Heart right ventricle (tissue), 16 donors: ENCODE results near the gene TCF4. TPM values are rescaled to one million over a fixed set of nuclear protein-coding genes. Genes with fewer than 3 reads are reported as not detected.

Experiments used
- ATAC-seq, 8 donors: fragments of 200-7000 bp; cut with Tn5 transposase; one replicate each; pipeline ENCODE4 v1.9.1; 2020; ENCODE audit warnings: mild to moderate bottlenecking in 8 of 8, moderate library complexity in 8 of 8, moderate number of reproducible peaks in 1 of 8
- DNase-seq, 2 donors: peaks; one replicate each; pipeline ENCODE4 v3.0.0-alpha.2; 2020
- H3K27ac ChIP-seq, 10 donors: fragments of 200-600 bp; sonication (generic) in 2 of 10; one replicate each; pipeline versions ENCODE4 v1.5.0 to v1.8.0; 2020 to 2022; ENCODE audit warnings: mild to moderate bottlenecking in 3 of 10
- H3K27me3 ChIP-seq, 7 donors: fragments of 200-600 bp; one replicate each; pipeline ENCODE4 v1.8.0; 2021 to 2022; ENCODE audit warnings: mild to moderate bottlenecking in 2 of 7
- H3K36me3 ChIP-seq, 9 donors: fragments of 200-600 bp; sonication (generic) in 1 of 9; one replicate each; pipeline versions ENCODE4 v1.5.0 to v1.8.0; 2020 to 2022; ENCODE audit warnings: mild to moderate bottlenecking in 2 of 9
- H3K4me1 ChIP-seq, 9 donors: fragments of 200-600 bp; sonication (generic) in 1 of 9; one replicate each; pipeline versions ENCODE4 v1.5.0 to v1.8.0; 2020 to 2022; ENCODE audit warnings: mild to moderate bottlenecking in 4 of 9
- H3K4me3 ChIP-seq, 10 donors: fragments of 200-600 bp; sonication (generic) in 2 of 10; one replicate each; pipeline versions ENCODE4 v1.5.0 to v1.8.0; 2020 to 2022; ENCODE audit warnings: mild to moderate bottlenecking in 7 of 10, moderate library complexity in 2 of 10
- H3K9me3 ChIP-seq, 11 donors: fragments of 200-600 bp in 10 of 11; sonication (generic) in 2 of 11; one replicate each; pipeline versions ENCODE4 v1.5.0 to v1.8.0; 2013 to 2022; ENCODE audit warnings: mild to moderate bottlenecking in 2 of 11, control low read depth in 1 of 11, moderate library complexity in 1 of 11
- WGBS, 2 donors: extraction: QIAGEN DNeasy Blood & Tissue Kit; methylation state at CpG; one replicate each; pipeline ENCODE4 v1.1.7; 2013; ENCODE audit warnings: inconsistent platforms in 1 of 2; 5-methylcytosine and 5-hydroxymethylcytosine counted together
- intact Hi-C, 10 donors: fragments of 100-400 bp; cut with DNase I; formaldehyde crosslinking; loops; one replicate each; pipeline versions ENCODE4 v1.11.1 to v1.14.2; 2022
- polyA plus RNA-seq, 2 donors: library from polyadenylated mRNA; stranded (reverse); fragments of 200-250 nt; gene quantifications; one replicate each; pipeline ENCODE4 v1.2.3, GENCODE V29; 2013
- total RNA-seq, 10 donors: library from RNA; stranded (reverse); fragmentation: NEBNext Ultra II Directional in 3 of 10; extraction: Animal tissue kit (Norgen Biotek cat#: 25700) in 3 of 10; gene quantifications; one replicate each; pipeline versions ENCODE4 v1.2.1 to v1.2.4, GENCODE V29; 2021 to 2023
- TF ChIP-seq, protein P1 (sequence below), 9 donors: fragments of 200-600 bp; sonication (generic) in 2 of 9; IDR thresholded peaks; one replicate each; pipeline versions ENCODE4 v1.5.0 to v1.8.0; 2021 to 2022; ENCODE audit warnings: antibody characterized with exemption in 9 of 9, mild to moderate bottlenecking in 5 of 9, moderate library complexity in 1 of 9
- donor health status: Arrhythmogenic right ventricular cardiomyopathy.
- donor health status: ischemic (EF 13 %, LVEDD 7.1; RV severe dilation, severe dysfunction).
- donor health status: healthy with polysubstance abuse.
- donor health status: DM: no; HTN: yes; CAD: no.
- donor health status: DM: no; HTN: no; CAD: no.
- donor health status: ischemic (EF 25% LVEDD 6.9; RV normal size, moderate dysfunction).
- donor health status: ischemic (EF 25% LVEDD 5.7; RV mildly dilated, moderate dysfunction).
- donor health status: healthy.
- donor health status: DM: yes; HTN: yes; CAD: no.
- donor health status: Ischemic cardiomyopathy.
- donor health status: ischemic (EF 35%, LVEDD 5.7; RV mildly dilated, moderate dysfunction).
- donor health status: nonischemic (EF 11% LVEDD 7.7; RV severe dilation, severe dysfunction).
- donor health status: DM: yes; HTN: yes; CAD: no.
- donor health status: PGD.
- donor health status: ischemic (EF 29% LVEDD 5.4; RV normal size, mild dysfunction).
- donor health status: nonischemic (EF 23%, LVEDD 6.1; RV moderate dilation, normal function).

Gene TCF4
- total and polyA plus RNA-seq, 12 donors, result 12.6 to 90.1 (median 65.5) TPM

DNA sequence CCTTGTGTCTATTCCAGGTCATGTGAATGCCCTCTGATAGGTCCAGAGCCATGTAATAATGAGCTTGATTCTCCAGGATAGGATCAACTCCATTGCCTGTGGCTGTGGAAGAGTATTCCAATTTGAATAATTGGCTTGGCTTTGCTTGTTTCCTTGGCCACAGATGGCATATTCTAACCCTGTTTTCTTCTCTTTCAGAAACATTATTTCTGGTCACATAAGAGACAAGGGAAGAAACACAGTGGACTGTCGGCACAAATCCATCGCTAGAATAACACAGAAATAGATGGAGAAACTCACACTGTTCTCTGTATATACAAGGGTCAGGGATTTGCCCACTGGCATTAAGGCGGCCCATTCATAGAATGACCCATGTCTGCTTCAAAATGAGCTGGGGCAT is 350.3 kb downstream of the TCF4 start:
- no peak overlapping the region for H3K4me3 ChIP-seq
- peak overlapping the region in 5 of 10 donors; percentile 1 to 89 (median 14) for H3K27ac ChIP-seq
- H3K9me3 ChIP-seq, result no peaks in the 10 kb centered on the region
- intact Hi-C loops, result loop anchor here (5.0 to 10.0 kb wide), 17 partner anchors 77 to 1337 kb away; partner anchors contain the start of gene TCF4 (in 2 of the 10)
- peaks cover 7 to 90% (median 64%) of the 10 kb centered on the region in 9 donors for H3K4me1 ChIP-seq
- TF ChIP-seq, protein P1, sequence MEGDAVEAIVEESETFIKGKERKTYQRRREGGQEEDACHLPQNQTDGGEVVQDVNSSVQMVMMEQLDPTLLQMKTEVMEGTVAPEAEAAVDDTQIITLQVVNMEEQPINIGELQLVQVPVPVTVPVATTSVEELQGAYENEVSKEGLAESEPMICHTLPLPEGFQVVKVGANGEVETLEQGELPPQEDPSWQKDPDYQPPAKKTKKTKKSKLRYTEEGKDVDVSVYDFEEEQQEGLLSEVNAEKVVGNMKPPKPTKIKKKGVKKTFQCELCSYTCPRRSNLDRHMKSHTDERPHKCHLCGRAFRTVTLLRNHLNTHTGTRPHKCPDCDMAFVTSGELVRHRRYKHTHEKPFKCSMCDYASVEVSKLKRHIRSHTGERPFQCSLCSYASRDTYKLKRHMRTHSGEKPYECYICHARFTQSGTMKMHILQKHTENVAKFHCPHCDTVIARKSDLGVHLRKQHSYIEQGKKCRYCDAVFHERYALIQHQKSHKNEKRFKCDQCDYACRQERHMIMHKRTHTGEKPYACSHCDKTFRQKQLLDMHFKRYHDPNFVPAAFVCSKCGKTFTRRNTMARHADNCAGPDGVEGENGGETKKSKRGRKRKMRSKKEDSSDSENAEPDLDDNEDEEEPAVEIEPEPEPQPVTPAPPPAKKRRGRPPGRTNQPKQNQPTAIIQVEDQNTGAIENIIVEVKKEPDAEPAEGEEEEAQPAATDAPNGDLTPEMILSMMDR (IDR thresholded peaks at IDR 0.05), result no peak
- peaks cover 0 to 62% (median 10%) of the 10 kb centered on the region in 9 donors for H3K36me3 ChIP-seq
- WGBS, 2 donors, result 91 to 98% methylated on average over 3 of the region's 3 CpGs
- no peaks in the 10 kb centered on the region for H3K27me3 ChIP-seq
- no peak for ATAC-seq
- DNase-seq, result no peak

DNA sequence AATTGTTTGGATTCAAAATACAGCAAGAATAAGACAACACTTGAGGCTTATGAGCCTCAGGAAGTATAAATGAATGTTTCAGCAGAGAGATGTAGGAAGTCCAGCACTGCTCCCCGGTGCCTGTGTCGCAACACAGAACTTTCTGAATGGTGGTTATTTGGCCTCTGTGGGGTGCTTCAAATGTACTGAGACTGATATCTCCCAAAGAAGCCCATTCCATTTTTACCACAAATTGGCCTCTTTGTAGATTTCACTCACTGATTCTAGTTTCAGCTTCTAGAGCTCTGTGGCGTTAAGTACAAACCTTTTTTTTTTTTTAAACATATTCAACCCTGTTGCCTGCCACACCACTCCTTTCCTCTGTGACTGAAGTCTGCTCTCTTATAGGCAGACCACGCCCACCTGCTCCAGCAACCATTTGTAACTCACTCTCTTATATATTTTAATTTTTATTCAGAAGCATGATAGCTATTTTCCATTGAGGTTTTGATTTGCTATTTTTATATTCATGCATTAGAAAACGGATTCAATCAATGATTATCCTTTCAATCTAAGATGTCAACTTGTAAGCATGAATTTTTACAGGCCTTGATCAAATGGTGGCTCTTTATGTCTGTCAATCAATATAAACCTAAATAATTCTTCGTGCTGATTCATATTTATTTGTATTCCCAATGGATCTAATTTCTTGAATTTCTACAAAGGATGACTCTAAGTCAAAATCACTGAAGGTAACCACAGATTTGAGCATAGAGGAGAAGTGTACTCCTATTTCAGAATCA is 351.7 kb downstream of the TCF4 start:
- DNase-seq (peak in 1 of 2 donors; percentile 14), ATAC-seq (peak in 2 of 8 donors; percentile 43 to 68)
- Histone ChIP-seq H3K4me1 (peaks cover 3 to 77% (median 53%) of the 10 kb centered on the region in 9 donors), H3K9me3 (no peaks in the 10 kb centered on the region), H3K27ac (peak overlapping the region in 7 of 10 donors; percentile 11 to 89 (median 34)), H3K27me3 (no peaks in the 10 kb centered on the region), H3K4me3 (no peak overlapping the region), H3K36me3 (peaks cover 0 to 63% (median 18%) of the 10 kb centered on the region in 9 donors)
- intact Hi-C loops, result loop anchor here (5.0 to 10.0 kb wide), 17 partner anchors 78 to 1338 kb away; partner anchors contain the start of gene TCF4 (in 2 of the 10)
- TF ChIP-seq, protein P1 (IDR thresholded peaks at IDR 0.05), result no peak
- 62 to 79% methylated on average over 6 of the region's 6 CpGs for WGBS, 2 donors

DNA sequence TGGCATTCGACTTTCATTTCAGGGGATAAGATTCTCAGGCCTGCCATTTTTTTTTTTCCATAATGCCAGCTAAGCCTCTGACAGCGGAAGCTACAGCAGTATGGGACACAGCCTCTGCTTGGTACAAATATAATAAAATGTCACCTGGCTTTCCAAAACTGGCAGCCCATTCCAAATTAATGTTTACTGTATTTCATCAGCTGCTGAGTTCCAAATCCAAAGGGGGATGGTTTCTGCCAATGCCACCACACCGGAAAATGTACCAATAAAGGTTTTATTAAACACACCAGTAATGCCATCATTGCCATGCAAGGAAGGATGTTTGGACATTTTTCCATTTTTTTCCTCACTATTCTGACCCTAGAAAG is 352.9 kb downstream of the TCF4 start:
- intact Hi-C loops, result loop anchor here (2.0 to 10.0 kb wide), 19 partner anchors 80 to 1342 kb away; partner anchors contain the start of gene TCF4 (in 2 of the 10)
- DNase-seq (no peak), ATAC-seq (peak in 3 of 8 donors; percentile 8 to 13 (median 11))
- no peaks in the 10 kb centered on the region for H3K9me3 ChIP-seq
- 61 to 68% methylated on average over 3 of the region's 3 CpGs for WGBS, 2 donors
- H3K4me1 ChIP-seq, result peaks cover 3 to 68% (median 46%) of the 10 kb centered on the region in 9 donors
- peaks cover 0 to 64% (median 19%) of the 10 kb centered on the region in 9 donors for H3K36me3 ChIP-seq
- TF ChIP-seq, protein P1 (IDR thresholded peaks at IDR 0.05), result no peak
- H3K27ac ChIP-seq, result peak overlapping the region in 9 of 10 donors; percentile 13 to 89 (median 59)
- H3K27me3 ChIP-seq, result no peaks in the 10 kb centered on the region
- no peak overlapping the region for H3K4me3 ChIP-seq

DNA sequence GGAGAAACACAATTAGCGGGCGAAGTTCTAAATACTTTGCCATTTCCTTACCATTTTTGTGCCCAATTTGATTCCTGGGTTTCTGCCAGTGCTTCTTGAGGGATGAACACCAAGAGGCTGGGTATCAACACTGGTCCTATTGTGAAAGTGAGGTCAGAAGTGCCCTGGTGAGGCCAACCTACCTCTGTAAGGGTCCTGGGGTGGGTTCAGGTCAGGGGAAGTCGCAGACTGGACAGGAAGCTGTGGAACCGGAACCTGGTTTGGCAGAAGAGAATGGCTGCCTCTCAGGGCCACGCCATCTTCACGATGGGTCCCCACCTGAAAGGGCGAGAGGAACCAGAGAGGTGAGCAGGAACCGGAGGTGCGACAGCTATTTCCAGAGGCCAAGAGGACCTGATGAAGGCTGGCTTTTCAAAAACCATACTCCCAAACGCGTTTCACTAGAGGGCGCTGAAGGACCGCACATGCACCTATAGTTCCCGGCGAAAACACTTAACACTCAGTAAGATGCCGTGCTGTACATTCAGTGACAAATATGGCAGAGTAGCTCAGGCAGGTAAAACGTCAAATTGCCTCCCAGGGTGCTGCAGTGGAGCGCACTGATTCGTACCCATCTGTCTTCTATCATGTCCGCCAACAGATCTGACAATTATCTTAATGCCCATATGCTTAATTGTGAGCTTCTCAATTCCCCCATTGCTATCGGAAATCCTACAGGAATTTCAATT is 353.5 kb downstream of the TCF4 start:
- TF ChIP-seq, protein P1 (IDR thresholded peaks at IDR 0.05), result peak; percentile 59 to 84 (median 76)
- H3K9me3 ChIP-seq, result no peaks in the 10 kb centered on the region
- no peaks in the 10 kb centered on the region for H3K27me3 ChIP-seq
- H3K36me3 ChIP-seq, result peaks cover 0 to 69% (median 19%) of the 10 kb centered on the region in 9 donors
- peak overlapping the region; percentile 39 to 89 (median 62) for H3K27ac ChIP-seq
- H3K4me3 ChIP-seq, result peak overlapping the region in 1 of 10 donors; percentile 3
- 25 to 27% methylated on average over 21 of the region's 21 CpGs for whole genome bisulfite sequencing, 2 donors
- intact Hi-C loops, result loop anchor here (2.0 to 10.0 kb wide), 21 partner anchors 80 to 1343 kb away; partner anchors contain the start of gene TCF4 (in 3 of the 10)
- peaks cover 3 to 63% (median 42%) of the 10 kb centered on the region in 9 donors for H3K4me1 ChIP-seq
- DNase-seq (peak; percentile 60 to 85), ATAC-seq (peak; percentile 59 to 92 (median 86))
